ENCODE results near the gene PDIA6.

Gene PDIA6, protein sequence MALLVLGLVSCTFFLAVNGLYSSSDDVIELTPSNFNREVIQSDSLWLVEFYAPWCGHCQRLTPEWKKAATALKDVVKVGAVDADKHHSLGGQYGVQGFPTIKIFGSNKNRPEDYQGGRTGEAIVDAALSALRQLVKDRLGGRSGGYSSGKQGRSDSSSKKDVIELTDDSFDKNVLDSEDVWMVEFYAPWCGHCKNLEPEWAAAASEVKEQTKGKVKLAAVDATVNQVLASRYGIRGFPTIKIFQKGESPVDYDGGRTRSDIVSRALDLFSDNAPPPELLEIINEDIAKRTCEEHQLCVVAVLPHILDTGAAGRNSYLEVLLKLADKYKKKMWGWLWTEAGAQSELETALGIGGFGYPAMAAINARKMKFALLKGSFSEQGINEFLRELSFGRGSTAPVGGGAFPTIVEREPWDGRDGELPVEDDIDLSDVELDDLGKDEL

DNA sequence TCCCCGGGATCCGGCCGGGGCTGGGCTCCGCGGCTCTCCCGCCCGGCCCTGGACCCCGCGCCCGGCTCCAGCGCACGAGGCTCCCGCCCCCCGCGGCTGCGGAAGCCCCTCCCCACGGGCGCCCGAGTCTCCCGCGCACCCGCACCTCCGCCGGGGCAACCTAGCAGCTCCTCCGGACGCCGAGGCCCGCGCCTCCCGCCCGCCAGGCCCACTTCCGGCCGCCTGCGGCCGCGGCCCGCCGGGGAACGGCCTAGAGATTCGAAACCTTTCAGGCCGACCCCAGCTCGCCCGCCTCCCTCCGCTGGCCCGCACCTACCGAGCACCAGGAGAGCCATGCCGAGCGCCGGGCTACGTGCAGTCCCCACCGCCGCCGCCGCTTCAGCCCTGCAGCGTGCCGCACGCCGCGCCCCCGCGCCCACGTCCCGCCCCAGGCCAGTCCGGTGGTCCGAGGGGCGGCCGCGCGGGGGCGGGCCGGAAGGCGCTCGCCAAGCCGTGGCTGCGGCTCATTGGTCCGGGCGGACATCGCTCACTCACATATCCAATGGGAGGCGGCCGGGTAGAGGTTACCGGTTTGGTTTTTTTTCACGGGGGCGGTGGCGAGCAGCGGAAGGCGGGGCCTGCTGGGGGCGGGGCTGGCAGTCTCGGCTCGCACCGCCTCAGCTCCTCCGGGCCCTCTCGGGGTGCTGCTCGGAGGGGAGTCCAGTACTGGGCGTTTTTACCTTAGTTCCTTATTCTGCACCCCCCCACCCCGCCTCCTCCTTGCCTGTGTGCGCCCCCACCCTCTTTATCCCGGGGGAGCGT lies at the start of gene PDIA6:
PDIA6 (minus strand) TSS at position 424 of the 801 bp plus-strand sequence; CDS start at position 335, 89 bp downstream.
- DNase-seq, result peak; percentile 85 to 96

DNA sequence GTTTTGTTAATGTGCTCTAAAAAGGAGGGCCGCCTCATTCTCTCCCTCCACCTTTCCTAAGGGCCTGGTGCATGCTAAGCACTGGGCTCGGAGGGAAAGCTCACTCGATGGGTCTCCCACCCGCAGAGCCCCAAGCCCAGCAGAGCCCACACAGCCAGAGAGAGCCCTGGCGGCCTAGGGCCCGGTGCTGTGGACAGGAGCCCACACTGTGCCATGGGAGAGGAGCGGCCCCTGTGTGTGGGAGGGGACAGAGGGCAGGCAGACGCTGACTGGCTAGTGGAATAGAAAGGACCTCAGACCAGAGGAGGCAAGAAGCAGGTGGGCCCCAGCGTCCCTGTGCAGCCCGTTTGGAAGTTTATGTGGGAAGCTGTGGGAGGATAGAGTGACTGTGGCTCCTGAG lies 49.7 kb upstream of the PDIA6 start:
- no peak for DNase-seq

DNA sequence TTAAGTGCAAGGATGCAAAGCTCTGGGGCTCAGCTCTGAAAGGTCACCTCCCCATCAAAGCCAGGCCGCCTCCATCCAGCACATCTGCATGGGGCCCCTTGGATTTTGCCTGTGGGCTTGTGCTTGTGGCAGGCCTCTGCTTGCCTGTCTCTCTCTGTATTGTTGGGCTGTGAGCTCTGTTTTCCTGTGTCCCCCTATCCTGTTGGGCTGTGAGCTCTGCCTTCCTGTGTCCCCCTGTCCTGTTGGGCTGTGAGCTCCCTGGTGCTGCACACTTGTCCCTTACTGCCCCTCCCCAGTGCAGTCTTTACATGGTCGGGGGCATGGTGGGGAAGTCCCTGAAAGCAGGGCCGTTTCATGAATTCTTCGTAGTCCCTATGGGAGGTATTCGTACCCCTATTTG lies 49.2 kb upstream of the PDIA6 start:
- no peak for DNase-seq

DNA sequence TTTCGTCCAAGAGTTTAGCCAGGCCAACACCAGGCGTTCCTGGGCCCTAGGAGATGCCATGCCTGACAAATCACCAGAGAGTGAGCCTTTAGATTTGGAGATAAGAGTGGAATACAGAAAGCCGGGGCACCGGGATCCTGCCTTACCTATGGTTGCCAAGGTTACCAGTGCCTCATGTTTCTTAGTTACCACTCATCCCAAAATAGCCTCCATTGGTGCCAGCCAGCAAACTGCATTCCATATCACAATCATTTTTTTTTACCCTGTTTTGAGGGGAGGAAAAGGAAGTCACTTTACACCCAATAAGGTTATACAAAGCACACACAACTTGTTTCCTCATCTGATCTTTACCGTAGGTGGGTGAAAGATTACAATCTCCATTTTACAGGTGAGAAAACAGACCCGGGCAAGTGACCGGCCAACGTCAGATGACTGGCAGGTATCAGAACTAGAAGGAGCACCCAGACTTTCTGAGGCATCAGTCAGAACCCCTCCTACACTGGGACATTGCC lies 48.3 kb upstream of the PDIA6 start:
- no peak for DNase-seq

DNA sequence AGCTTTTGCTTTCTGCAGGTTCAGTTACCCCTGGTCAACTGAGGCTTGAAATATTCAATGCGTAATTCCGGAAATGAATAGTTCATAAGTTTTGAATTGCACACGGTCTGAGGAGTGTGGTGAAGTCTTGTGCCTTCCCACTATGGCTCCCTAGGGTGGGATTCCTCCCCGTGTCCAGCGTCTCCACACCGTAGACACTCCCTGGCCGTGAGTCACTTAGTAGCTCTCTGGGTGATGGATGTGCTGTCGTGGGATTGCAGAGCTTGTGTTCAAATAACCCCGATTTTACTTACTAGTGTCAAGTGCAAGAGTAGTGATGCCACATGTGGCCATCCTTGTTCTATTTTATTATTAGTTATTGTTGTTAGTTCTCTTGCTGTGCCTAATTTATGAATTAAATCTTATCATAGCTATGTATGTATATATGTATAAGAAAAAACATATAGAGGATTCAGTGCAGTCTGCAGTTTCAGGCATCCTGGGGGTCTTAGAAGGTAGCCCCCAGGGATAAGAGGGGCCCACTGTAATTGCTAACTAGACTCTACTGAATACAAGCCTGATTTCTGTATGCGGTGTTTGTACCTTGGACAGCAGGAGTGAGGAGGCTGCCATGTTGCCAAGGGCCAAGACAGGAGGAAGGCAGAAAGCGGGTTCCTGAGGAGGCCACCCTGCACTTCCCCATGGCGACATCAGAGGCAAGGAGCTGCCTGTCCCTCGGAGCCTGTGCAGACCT lies 47.7 kb upstream of the PDIA6 start:
- DNase-seq, result no peak

DNA sequence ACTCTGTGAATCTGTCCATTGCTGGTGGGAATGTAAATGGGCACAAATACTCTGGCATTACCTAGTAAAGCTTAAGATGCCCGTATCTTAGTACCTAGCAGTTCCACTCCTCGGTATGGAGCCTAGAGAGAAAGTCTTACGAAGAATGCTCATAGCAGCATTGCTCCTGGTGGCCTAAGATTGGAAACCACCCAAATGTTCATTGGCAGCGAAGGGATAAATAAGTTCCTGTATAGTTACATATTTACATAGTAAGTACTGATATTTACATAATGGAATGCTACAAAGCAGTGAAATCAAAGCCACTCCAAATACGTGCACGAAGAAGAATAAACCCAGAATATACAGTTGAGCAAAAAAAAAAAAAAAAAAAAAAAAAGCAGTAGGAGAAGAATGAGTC lies 46.7 kb upstream of the PDIA6 start:
- DNase-seq, result no peak

DNA sequence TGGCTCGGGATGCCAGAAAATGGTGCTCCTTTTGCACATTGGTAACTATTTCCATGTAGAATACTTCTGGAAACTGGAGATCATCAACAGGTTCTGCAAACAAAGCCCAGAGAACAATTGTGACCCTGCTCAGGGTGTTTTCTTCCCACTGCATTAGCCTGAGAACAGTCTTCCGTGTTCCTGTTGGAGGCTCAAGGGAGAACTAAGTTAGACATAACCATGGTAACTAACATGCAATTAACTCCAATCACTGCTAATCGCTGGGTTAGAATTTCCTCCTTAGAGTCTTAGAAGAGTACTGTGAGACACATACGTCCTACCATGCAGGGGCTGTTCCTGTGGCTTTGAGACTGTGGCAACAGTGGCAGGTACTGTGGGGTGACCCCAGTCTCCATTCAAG lies 36.0 kb upstream of the PDIA6 start:
- DNase-seq, result no peak

DNA sequence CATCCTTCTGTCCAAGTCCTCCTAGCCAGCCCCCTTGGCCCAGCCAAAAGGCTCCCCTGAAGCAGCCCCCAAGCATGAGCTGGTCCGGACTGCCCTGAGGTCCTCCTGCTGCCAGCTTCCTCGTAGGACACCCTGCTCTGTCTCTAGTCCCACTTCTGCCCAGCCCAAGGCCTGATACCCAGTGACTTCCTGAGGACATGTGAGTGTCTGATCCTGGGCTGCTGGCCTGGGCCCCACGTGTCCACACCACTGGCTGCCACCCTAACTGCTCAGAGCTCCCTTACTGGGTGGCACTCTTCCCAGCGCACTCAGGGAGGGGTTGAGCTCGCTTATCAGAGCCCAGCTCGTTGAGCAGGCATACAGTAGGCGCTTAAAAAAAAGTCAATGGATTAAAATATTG lies 34.4 kb upstream of the PDIA6 start:
- DNase-seq, result no peak

DNA sequence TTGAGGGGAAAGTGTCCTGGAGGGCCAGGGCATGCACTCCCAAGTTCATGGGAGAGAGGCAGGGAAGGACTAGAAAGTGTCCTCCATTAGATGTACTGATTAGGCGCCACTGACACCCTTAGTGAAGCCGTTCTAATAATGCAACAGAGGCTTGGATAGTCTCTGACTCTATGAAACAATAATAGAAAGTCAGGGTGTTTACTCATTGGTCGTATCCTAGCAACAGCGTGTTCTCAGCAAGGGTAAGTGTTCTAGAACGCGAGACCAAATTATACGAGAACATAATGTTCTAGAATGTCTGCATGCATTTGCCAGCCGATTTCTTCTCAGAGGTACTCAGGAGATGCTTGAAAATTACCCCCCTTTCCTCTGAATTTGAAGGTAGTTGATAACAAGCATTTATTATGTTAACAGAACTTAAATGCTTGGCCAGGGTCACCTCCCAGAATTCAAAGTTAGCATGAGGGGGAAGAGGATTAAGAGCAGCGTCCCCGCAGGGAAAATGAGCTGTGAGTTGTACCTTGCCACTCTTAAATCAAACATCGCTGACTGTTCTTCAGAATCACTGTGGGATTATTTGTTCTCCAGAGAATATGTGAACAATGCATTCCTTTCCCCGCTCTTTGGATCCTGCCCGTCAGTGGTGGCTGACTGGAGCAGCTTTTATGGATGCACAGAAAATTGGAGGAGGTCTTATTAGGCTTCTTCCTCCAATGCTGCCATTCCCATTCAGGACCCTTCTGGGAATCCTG lies 33.7 kb upstream of the PDIA6 start:
- DNase-seq, result no peak

DNA sequence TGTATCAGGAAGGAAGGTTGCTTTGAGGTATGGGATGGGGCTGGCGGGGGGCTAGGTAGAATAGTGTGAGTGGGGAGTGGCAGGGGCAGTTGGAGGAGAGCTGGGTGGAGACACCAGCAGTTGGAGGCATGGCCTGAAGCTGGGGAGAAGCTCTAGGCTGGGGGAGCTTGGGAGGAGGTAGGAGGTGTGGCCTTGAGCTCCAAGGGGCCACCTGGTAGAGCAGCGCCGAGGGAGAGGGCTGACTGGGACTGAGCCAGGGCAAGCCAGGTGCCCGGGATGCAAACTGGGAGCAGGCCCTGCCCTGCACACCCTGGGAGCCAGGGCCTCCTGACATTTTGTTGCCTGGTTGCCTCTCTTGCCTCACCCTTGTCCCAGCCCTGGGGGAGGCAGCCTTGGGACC lies 33.1 kb upstream of the PDIA6 start:
- no peak for DNase-seq

DNA sequence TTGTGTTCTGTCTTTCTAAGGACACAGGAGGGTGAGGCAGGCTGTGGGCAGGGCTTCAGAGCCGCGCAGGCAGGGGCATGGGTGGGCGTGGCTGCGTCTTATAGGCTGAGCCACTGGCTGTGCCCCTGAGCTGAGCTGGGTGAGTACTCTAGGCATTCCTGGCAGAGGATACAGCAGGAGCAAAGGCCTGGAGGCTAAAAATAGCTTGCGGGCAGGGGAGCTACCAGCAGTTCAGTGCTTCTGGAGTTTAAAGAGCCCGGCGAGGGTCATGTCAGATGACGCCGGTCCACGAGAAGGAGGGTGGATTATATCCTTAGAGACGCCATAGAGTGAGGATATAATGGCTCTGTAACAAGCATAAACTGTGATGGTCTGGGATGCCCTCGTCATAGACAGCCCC lies 31.5 kb upstream of the PDIA6 start:
- DNase-seq, result no peak

DNA sequence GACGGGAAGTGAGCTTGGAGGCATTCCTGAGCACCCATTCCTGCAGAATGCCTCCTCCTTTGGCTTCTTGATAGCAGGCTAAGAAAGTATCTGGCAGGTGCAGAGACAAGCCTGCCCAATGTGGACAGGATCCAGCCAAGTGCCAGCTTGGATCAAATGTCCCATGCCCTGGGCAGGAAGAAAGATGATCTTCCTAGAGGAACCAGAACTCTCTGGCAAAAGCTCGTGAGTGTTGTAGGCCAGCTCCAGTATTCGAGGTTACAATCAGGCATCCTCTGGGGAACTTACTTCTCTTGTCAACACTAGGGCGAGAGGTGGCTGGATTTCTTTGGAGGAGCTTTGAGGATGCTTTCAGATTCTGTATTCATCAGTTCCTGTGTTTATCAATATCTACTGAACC lies 29.9 kb upstream of the PDIA6 start:
- DNase-seq, result no peak

DNA sequence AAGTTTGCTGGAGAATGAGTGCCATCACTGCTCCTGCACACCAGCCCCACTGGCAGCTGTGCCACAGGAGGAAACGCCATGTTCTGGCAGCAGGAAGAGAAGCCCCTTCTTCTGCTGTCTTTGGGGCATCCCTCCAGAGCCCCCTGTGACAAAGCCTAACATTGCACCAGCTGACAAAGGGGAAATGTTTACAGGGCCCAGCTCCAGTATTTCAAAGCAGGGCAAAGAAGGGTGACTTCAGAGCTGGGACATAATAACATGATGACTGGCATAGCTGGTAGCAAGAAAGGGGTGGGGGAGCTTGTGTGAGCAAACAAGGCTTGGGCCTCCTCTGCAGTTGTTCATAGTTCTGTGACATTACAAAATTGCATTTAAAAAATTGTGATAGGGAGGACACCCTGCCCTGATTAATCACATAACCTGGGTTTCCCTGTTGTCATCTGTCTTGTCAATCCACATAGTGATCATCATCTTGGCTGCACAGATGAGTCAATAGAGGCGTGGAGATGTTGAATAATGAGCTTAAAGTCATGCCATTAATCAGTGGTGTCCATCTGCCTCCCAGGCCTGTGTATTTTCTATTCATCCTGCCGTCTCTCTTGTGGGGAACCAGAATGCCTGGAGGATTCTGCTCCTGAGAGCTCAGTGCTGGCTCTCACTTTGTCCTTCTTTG lies 29.1 kb upstream of the PDIA6 start:
- DNase-seq, result no peak

DNA sequence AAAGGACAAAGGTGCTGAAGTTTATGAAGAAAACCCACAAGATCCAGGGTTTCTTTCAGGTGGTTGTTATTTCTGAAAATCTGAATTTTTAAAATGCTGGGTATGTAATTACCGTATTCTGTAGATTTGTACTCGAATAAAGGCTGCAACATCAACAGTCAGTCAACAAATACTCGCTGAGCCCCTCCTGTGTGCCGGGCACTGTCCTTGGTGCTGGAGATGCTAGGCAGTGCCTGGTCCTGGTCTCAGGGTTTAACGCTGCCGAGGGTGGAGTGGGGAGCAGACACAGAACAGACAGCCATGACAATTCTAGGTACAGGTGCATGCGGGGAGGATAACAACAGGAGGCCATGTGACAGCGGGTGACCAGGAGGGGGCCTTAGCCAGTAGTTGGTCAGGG lies 27.2 kb upstream of the PDIA6 start:
- no peak for DNase-seq

DNA sequence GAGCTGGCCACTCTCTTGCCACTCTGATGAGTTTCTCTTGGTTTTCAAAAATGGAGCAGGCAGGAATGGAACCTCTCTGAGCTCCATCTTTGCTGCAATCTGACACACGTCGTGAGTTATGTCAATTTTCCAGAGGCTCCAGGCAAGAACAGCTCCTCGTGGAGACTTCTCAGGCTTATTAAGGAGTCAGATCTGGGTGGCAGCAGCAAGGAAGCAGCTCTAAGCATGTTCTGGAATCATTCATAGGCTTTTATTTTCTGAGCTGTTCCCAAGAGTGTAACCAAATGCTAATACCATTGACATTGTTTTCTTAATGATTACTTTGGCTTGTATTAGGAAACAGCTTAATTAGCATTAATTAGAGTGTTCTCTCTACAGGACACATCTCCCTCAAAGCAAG lies 26.1 kb upstream of the PDIA6 start:
- no peak for DNase-seq

DNA sequence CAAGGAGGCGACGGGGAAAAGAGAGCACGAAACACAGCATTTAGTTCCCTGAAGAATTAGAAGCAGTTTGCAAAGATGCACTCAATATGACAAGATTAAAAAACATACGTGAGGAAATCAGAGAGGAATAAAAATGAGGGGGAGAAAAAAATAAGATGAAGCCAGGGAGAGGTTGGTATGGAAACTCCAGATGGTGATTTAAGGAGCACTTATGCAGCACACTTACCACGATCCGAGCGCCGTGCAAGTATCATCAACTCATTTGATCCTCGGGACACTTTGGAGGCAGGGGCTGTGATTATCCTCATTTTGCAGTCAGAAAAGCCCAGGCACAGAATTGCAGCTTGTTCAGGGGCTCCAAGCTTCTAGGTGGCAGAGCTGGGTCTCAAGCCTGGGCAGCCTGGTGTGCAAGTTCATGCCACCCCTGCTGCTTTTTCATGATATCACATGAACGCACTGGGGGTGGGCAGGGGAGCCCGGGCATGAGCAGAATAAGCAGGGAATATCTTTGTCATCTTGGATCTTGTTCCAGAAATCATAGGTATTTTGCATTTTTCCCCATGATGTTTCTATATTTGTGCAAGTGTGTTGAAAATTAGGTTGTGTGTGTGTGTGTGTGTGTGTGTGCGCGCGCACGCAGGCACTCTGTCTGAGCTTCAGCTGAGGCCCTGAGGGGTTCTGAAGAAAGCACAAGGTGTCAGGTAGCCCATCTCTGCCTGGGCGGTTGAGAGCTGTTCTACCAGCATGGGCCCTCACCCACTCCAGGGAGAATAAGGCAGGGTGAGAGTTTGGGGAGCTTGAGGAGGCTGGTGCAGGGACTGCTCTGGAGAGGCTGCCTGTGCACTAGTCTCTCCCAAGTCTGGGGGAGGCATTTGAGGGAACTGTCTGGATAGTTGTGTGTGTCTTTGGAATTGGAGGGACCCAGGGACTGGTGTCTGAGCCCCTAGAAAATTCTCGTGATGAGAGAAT lies 25.0 kb upstream of the PDIA6 start:
- no peak for DNase-seq

DNA sequence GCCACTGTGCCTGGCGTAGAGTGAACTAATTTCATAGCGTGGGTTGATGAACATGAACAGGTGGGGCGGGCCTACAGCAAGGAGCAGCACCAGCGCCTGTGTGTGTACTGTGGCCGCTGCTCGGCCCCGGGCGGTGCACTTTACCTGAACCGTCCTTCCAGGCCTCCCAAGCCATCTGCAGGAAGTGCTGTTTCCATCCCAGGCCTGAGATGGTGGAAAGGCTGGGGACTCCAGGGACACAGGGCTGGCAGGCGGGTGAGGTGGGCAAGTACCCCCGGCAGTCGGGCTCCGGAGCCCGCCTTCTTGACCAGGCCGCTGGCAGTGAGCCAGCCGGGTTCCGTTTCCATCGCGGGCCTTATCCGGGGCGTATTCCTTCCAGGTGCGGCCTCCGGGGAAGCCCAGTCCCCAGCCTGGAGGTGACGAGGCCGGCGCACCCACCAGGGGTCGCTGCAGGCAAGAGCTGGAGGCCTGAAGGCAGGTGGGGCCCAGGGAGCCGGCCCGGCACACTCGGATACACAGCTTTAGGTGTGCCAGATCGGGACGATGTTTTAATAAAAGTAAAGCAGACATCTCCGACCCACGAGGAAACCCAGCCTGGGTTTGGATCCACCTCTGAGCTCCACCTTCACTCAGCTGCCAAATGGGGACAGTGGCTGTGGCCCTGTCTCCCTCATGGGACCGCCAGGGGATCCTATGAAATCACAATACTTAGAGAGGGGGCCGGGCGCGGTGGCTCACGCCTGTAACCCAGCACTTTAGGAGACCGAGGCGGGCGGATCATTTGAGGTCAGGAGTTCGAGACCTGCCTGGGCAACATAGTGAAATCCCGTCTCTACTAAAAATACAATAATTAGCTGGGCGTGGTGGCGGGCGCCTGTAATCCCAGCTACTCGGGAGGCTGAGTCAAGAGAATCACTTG lies 22.7 kb upstream of the PDIA6 start:
- peak; percentile 9 to 65 for DNase-seq

DNA sequence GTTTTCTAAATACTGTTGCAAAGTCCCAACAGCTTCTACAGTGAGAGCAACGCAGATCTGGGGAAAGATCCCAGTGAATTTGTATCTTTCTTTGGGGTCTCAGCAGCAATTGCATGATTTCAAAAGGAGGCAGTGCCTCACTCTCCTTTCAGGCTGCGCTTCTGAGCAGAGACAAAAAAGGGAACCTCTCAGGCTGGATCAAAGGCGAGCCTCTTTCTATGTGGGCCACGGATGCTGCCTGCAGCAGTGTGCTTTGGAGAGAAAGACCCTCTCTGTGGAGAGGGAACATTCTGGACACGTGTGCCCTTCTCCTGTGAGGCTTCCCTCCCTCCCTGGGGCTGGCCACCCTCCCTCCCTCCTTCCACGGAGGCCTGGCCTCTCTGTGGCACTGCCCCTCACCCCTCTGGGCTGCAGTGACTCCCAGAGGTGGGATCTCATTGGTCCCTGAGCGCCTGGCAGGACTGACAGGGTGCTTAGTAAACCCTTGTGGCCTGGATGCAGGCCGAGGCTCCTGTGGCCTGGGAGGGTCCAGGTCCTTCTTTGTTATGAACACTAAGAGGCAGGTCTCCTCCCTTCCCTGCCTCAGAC lies 21.6 kb upstream of the PDIA6 start:
- no peak for DNase-seq

DNA sequence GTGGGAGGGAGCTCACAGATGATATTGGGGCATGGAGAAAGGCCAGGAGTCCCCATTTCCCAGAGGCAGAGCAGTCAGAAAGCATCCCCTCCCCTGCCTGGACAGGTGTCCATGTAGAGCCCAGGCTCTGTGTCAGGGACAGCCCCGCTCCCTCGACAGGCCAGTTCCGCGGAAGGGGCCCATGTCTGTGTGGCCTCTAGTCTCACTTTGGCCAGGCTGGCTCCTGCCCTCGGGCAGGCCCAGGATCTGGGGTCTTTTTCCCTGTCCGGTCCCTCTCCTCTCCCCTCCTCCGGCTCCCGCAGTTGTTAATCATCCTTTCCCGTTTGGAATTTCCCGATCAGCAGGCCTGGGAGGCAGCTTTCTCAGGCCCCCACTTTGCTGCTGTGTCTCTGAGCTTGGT lies 20.4 kb upstream of the PDIA6 start:
- no peak for DNase-seq

Data from NCI-H446 (cell line).